CD4-positive, alpha-beta T cell treated with Interleukin-10 for 1 hour (primary cell): Measurements from ENCODE around the gene S100A16.
A peak's percentile ranks its signal among the peaks of the same experiment; 100 is the strongest.
"Not testable (repeated sequence)": the region's sequence is repeated elsewhere in the genome, so short reads cannot be mapped to it uniquely, and the experiment has no call there.

Experiments used
- DNase-seq: peaks from one replicate; pipeline ENCODE4 v3.0.0-alpha.2; 2020

Gene S100A16

DNA sequence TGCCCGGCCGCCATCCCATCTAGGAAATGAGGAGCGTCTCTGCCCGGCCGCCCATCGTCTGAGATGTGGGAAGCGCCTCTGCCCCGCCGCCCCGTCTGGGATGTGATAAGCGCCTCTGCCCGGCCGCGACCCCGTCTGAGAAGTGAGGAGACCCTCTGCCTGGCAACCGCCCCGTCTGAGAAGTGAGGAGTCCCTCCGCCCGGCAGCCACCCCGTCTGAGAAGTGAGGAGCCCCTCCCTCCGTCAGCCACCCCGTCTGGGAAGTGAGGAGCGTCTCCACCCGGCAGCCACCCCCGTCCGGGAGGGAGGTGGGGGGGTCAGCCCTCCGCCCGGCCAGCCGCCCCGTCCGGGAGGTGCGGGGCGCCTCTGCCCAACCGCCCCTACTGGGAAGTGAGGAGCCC is 30.1 kb downstream of the S100A16 start:
- DNase-seq: not testable (repeated sequence)

- DNase-seq: no peak
Observed at GRCh38 chr1:153578936-153579335, 34.0 kb downstream of the S100A16 start.

GRCh38 chr1:153578490-153578889 is 34.4 kb downstream of the S100A16 start:
- no peak for DNase-seq

GRCh38 chr1:153577624-153578051 is 35.3 kb downstream of the S100A16 start:
- DNase-seq: no peak

- DNase-seq: no peak
Observed at GRCh38 chr1:153577138-153577537, 35.8 kb downstream of the S100A16 start.

DNA sequence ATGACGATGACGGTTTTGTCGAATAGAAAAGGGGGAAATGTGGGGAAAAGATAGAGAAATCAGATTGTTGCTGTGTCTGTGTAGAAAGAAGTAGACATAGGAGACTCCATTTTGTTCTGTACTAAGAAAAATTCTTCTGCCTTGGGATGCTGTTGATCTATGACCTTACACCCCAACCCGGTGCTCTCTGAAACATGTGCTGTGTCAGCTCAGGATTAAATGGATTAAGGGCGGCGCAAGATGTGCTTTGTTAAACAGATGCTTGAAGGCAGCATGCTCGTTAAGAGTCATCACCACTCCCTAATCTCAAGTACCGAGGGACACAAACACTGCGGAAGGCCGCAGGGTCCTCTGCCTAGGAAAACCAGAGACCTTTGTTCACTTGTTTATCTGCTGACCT is 37.4 kb downstream of the S100A16 start:
- not testable (repeated sequence) for DNase-seq

GRCh38 chr1:153575081-153575491 is 37.9 kb downstream of the S100A16 start:
- not testable (repeated sequence) for DNase-seq

- no peak for DNase-seq
Observed at GRCh38 chr1:153573351-153573750, 39.6 kb downstream of the S100A16 start.

DNA sequence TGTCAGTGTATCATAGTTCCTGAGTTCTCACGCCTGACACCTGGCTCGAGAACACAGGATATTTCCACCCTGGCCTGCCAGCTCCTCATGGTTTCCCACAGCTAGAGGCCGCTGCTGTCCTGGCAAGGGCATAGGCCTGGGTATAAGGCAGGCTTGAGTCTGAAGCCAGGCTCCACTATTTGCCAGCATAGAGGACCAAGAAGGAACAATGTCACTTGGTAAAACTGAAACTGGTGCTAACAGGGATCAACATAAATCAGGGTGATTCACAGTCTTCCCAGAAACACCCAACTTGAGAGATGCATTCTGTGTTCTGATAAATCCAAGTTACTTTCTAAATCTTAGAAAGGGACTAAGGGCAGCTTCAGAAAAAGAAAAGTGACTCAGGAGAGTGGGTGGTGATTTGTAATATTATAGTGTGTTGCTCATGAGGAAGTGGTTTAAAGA is 40.3 kb downstream of the S100A16 start:
- DNase-seq: peak; percentile 58

GRCh38 chr1:153571706-153572105 is 41.2 kb downstream of the S100A16 start:
- DNase-seq: no peak

- no peak for DNase-seq
Observed at GRCh38 chr1:153570874-153571273, 42.1 kb downstream of the S100A16 start.

DNA sequence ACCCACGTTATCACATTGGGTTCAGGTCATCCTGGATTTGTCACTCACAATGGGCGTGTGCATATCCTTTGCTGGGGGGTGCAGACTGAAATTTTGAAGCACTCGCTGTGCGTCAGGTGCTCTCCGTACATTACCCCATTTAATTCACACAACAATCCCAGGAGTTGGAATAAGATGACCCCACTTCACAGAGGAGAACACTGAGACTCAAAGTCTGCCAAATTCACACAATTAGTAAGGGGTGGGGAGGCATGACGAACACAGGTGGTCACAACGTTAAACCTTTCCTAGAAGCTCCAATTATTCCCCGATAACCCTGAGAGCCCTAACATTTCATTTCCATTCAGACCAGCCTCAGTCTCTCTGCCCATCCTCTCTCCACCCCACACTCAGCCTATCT is 43.5 kb downstream of the S100A16 start:
- no peak for DNase-seq

- peak; percentile 84 for DNase-seq
Observed at GRCh38 chr1:153568367-153569099, 44.4 kb downstream of the S100A16 start.

DNA sequence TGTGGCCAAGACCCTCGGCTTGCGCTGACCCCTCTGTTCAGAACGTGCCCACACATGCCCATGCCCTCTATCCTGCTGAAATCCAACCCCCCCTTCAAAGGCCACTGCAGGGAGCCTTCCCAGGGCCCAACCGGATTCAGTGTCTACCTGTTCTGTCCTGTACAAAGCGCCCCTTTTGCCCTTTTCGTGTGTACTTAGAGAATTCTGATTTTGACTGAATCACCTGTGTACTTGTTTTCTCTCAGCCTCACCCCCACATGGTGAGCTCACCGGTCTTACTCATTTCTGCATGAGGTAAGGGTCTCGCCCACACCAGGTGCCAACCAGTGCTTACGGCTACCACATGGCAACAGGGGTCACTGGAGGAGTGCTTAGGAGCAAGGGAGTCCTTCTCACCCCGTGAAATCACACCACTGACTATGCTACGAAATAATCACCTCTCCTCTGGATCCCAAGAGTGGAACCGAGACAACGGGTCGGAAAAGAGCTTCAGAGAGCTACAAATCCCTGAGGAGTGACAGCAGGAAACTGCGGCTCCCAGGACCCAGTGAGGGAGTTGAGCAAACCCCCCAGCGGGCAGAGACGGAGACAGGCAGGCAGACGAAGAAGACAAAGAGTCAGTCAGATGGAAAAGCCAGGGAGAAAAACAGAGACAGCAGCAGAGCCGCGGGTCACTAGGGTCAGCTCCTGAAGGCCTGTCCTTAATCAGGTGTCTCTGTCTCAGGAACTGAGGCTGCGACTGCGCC is 45.1 kb downstream of the S100A16 start:
- DNase-seq: no peak

DNA sequence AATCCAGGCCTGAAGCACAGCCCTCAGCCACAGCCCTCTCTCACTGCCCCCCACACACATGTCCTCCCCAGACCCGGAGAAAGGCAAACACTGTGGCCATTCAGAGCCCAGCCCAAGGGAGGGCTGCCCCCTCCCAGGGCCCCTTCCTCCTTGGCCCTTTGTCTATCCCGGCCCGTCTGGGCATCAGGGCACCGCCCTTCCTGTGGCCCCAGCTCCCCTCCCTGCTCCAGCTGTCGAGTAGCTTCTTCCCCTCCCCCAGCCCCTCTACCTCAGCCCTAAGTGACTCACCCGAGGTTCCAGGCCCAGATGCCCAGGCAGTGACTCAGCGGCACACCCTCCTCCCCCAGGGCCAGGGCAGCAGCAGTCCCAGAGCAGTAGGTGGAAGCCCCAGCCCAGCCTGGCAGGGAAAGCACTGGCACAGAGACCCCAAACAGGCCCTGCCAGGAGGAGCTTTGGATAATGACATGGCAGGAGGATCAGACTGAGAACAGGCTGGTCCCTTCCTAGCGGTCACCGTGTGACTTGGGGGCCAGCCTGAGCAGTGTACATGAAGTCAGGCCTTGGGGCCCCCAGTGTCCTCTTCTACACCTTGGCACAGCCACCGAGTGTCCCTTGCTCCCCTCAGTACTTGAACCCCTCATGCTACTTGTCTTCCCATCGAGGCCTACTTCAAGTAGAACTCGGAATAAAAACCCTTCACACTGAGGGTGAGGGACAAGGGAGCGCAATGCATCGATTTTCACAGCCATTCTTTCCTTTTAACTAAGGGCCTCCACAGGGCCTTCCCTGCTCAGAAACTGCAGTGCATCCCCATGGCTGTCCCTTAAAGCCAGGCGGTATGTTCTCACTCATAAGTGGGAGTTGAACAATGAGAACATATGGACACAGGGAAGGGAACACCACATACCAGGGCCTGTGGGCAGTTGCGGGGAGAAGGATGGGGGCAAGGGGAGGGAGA is 46.2 kb downstream of the S100A16 start:
- DNase-seq: peak; percentile 80

GRCh38 chr1:153565529-153566374 is 47.2 kb downstream of the S100A16 start, which contains the start of gene S100A2:
Gene S100A2 (minus strand): TSS chr1:153565844. CDS start chr1:153563877, 1,967 bp downstream.
- peak; percentile 23 for DNase-seq

- DNase-seq: no peak
Observed at GRCh38 chr1:153563991-153564390, 48.9 kb downstream of the S100A16 start.

DNA sequence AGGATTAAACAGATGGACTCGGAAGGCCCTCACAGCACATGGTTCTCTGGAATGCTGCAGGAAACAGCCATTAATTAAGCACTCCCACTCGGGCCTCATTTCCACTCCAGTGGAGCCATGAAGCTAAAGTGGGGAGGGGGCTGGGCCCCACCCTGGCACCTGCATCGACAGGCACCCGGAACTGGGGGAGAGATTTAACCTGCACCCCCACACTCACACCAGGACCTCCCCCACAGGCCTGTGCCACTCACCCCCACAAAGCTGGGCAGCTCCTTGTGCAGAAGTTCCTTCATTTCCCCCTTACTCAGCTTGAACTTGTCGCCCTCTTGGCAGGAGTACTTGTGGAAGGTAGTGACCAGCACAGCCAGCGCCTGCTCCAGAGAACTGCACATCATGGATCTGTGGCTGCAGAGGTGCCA is 49.4 kb downstream of the S100A16 start:
- DNase-seq: no peak

DNA sequence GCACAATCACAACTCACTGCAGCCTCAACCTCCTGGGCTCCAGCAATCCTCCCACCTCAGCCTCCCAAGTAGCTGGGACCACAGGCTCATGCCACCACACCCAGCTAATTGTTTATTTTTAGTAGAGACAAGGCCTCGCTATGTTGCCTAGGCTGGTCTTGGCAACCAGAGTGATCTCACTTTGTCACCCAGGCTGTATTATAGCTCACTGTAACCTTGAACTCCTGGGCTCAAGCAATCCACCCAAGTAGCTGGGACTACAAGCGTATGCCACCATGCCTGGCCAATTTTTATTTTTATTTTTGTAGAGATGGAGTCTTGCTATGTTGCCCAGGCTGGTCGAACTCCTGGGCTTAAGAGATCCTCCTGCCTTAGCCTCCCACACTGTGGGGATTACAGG is 50.9 kb downstream of the S100A16 start:
- DNase-seq: not testable (repeated sequence)

DNA sequence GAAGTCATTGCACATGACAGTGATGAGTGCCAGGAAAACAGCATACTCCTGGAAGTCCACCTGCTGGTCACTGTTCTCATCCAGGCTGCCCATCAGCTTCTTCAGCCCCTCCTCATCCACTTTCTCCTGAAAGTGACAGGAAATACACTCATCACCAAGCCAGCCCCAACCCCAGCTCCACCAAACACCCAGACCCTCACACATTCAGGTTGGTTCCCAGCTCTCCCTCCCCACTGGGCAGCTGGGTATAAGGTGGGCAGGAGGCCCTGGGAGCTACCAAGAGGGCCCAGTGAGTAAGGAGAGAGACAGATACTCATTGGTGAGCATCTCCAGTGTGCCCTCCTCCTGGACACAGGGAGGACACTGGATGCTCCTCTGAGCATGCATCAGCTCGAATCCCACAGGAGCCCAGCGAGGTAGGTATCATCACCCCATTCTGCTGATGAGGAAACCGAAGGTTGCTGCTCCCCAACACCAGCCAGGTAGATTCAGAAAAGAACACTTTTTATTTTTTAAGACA is 51.4 kb downstream of the S100A16 start:
- no peak for DNase-seq

DNA sequence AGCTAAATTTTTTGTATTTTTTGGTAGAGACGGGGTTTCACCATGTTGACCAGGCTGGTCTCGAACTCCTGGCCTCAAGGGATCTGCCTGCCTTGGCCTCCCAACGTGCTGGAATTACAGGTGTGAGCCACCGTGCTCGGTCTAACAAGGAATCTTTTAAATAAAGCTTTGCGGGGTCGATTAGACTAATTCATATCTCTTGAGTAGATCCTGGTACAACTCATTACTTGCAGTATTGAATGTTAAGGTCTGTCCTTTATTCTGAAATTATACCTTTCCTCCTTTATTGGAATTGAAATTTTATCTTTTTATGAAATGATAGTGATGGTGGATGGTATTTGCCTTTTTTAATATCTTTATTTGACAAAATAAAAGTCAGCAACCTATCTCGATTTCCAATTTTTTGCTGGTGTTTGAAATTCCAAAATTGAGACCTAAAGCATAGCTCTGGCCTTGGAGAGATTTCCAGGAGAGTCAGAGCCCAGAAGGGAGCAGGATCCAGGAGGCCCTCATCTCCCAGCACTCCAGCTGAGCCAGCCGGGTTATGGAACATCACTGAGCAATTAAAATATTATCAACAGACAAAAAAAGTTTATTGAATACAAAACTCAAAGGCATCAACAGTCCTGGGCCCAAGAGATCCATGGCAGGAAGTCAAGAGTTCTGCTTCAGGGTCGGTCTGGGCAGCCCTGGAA is 52.0 kb downstream of the S100A16 start:
- no peak for DNase-seq
